Measurements from ENCODE around the gene CLCN4.

CLCN4 gene

DNA sequence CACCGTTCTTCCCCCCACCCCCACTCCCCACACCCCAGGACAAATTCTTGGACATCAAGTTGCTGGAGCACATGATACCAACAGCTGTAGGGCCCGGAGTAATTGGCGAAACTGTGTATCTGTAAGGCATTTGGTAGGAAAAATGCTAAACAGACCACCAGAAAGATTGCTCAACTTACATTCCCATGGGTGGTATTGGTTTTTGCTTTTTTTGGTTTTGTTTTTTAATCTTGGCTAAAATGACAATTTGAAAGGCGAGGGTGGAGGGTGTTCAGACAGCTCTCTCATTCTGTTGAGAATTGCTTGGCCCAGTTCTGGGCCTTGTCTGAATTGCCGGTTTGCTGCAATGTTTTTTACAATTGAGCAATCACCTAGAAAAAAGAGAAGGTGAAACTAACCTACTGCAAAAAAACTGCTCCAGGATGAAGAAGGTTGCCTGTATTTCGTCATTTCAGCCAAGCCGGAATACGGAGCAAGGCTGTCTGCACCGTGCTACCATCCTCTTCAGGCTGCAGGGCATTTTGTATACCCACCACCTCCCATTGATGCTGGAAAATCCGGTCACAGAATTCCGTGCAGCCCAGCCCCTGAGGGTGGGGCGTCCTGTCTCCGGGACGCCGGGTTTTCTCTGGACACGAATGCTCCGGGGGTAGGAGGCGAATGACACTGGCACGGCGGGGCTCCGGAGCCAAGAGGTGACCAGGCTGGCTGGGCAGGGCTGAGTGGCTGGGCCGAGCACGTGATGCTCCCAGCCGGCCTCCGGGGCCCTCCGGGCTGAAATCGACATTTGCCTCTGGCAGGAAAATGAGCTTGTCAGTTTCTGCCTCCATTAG is at the start of gene CLCN4:
CLCN4 (plus strand) TSS at position 777 of the 833 bp plus-strand sequence. CDS start 28,058 bp downstream, outside the sequence.
- no peak for DNase-seq (ENCODE audit: low read depth)

DNA sequence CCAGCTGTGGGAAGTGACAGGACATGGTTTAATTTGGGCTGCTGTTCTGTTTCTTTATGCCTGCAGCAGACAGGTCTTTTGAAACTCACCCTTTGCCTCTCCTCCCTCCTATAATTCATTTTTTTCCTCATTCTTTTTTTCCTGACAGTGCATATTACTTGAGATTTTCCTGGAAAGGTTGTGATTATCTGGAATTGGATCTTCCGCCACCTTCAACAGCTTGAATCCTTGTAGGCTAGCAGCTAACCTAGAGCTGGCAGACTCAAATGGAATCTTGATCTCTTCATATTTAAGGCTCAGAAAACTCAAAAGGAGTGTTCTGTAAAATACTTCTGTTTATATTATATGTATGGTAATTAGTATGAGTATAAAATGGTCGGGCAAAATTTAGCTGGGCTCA is 49.3 kb upstream of the CLCN4 start:
- DNase-seq (ENCODE audit: low read depth): no peak

- DNase-seq (ENCODE audit: low read depth): no peak
Measured at GRCh38 chrX:10108288-10108687, 48.5 kb upstream of the CLCN4 start.

GRCh38 chrX:10109695-10110094 is 47.1 kb upstream of the CLCN4 start:
- no peak for DNase-seq (ENCODE audit: low read depth)

DNA sequence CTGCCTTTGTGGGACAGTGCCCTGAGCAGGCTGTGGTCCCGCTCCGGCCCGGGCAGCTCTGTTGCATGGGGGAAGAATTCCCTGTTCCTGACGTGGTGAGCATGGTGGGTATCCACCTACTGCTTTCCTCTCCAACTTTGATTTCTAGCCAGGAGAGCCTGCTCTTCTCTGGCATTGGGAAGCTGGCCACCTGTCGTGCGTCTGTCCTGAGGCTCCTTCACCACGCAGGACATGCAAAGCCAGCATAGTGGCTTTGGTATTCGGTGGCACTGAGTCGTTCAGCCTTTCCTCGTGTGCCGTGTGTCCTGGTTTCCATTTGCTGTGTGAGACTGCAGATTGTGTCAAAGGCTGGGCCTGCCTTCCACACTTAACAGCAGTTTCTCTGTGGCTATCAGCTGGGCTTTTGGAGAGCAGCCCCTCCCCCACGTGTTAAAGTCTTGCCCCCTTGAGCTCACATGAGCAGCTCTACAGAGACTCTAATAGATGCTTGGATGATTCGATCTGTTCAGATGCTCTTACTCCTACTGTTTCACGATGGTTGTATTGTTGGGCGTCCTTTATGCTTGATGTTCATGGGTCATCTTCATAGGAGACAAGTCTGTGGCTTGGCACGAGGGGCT is 46.3 kb upstream of the CLCN4 start:
- DNase-seq (ENCODE audit: low read depth): no peak

GRCh38 chrX:10110984-10111363 is 45.8 kb upstream of the CLCN4 start:
- DNase-seq (ENCODE audit: low read depth): peak; percentile 21

DNA sequence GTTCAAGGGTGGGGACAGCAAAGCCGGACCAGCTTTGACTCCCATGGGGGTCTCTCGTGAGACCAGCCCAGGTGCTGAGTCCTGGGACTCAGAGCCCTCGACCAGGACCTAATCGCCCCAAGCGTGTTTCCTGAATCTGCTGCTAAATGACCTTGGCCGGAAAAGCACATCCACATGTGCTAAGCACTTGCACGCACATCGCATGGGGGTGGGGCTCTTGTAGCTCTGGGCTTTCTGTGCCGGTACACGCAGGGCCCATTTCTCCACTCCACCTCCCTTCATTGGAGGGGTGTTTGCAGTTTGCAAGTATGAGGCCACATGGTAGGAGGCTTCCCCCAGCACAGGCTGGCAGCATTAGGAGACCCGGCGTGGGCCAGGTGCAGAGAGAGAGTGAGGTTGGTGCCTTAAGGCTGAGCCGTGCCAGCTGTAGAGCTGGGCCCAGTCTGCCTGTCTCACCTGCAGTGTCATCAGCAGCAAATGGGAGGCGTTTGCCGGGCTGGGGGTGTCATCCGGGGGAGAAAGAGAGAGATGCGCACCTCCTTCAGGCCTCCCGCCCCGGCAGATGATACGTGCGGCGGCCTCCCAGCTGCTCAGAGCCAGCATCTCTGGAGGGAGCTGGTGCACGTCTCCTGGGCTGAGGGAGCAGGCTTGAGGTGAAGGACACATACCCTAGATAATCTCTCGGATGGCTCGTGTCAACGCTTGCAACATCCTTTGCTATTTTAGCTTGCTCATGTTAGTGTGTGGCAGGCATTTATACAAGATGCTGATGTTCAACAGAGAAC is 45.2 kb upstream of the CLCN4 start:
- DNase-seq (ENCODE audit: low read depth): peak; percentile 21

DNA sequence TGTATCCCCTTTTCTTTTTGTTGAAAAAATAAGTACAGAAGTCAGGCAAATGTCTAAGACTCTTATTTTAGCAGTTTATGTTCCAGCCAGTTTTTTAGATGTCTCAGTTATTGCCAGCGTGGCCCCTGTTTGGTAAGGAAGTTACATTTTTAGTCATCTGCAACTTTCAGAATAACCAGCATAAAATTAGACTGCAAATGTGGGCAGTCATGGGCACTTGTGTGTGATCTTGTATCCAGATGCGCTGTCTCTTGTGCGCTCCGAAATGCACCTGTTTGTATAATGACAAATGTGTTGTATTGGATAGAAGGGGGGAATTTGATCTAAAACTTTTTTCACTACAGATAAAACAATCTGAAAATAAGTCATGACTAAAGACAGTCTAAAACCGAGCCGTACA is 44.3 kb upstream of the CLCN4 start:
- DNase-seq (ENCODE audit: low read depth): no peak

DNA sequence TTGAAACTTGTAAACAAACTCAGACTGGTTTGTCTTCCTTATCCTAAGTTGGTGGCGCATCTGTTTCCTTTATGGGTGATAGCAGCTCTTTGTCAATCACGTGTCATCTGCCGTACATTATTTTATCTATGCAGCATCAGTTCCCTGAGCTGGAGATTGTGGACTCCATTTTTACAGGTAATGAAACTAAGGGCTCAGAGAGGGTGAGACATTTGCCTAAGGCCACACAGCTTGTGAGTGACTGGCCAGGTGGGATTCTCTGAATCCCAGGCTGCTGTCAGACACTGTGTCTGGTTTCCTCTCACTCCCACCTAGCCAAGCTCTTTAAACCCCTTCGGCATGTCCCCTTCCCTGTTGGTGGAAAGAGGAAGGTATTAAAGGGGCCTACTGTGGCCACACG is 41.7 kb upstream of the CLCN4 start:
- DNase-seq (ENCODE audit: low read depth): no peak

DNA sequence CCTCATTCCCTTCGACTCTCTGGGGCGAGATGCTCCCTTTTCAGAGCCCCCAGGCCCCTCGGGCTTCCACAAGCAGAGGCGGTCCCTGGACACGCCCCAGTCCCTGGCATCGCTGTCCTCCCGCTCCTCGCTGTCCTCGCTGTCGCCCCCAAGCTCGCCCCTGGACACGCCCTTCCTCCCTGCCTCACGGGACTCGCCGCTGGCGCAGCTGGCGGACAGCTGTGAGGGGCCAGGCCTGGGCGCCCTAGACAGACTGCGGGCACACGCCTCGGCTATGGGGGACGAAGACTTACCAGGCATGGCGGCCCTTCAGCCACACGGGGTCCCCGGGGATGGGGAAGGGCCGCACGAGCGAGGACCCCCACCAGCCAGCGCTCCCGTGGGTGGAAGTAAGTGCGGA is 39.5 kb upstream of the CLCN4 start:
- DNase-seq (ENCODE audit: low read depth): no peak

GRCh38 chrX:10117864-10118377 is 38.9 kb upstream of the CLCN4 start:
- DNase-seq (ENCODE audit: low read depth): no peak

- no peak for DNase-seq (ENCODE audit: low read depth)
Measured at GRCh38 chrX:10118530-10118929, 38.2 kb upstream of the CLCN4 start.

DNA sequence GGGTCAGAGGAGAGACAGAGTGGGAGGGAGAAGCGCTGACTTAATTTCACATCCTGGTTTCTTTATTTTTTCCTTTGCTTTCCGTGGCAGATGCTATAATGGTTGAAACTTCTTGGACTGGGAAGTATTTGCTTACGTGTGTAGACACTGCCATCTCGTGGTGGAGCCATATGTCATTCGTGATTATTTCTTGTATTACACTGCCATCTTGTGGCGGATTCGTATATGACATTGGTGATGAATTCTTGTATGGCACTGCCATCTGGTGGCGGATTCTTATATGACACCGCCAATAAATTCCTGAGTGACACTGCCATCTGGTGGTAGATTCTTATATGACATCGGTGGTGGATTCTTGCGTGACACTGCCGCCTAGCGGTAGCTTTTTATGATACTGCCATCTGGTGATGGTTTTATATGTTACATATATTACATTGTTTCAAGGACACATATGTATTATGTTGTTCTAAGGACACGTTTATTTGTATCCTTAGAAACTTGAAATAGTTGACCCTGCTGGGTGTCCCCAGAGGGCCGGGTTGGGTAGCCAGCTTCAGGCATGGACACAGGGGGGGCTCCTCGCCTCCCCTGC is 37.3 kb upstream of the CLCN4 start:
- peak; percentile 63 for DNase-seq (ENCODE audit: low read depth)

DNA sequence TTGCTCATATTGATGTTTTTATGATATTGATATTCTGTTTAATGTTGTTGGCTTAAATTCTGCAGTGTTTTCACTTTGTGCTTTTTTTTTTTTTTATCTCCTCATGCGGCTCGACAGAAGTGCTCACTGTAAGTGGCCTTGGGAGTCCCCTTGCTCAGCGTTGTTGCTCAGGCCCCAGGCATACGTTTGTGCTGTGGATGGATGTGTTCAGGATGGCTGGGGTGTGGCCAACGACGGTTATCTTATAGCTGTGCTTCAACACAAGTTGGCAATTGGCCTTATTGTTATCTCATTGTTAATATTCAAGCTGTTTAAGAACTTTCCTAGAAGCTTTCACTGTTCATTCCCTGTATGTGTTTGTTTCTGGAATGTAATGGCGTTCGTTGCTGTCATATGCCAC is 36.4 kb upstream of the CLCN4 start:
- no peak for DNase-seq (ENCODE audit: low read depth)

- no peak for DNase-seq (ENCODE audit: low read depth)
Measured at GRCh38 chrX:10120828-10121227, 35.9 kb upstream of the CLCN4 start.

GRCh38 chrX:10121787-10122186 is 35.0 kb upstream of the CLCN4 start:
- DNase-seq (ENCODE audit: low read depth): no peak

GRCh38 chrX:10124506-10125247 is 32.1 kb upstream of the CLCN4 start:
- no peak for DNase-seq (ENCODE audit: low read depth)

GRCh38 chrX:10125248-10125615 is 31.5 kb upstream of the CLCN4 start:
- no peak for DNase-seq (ENCODE audit: low read depth)

- DNase-seq (ENCODE audit: low read depth): no peak
Measured at GRCh38 chrX:10126044-10126443, 30.7 kb upstream of the CLCN4 start.

- DNase-seq (ENCODE audit: low read depth): no peak
Measured at GRCh38 chrX:10126834-10127233, 29.9 kb upstream of the CLCN4 start.

- DNase-seq (ENCODE audit: low read depth): no peak
Measured at GRCh38 chrX:10128386-10128785, 28.4 kb upstream of the CLCN4 start.

DNA sequence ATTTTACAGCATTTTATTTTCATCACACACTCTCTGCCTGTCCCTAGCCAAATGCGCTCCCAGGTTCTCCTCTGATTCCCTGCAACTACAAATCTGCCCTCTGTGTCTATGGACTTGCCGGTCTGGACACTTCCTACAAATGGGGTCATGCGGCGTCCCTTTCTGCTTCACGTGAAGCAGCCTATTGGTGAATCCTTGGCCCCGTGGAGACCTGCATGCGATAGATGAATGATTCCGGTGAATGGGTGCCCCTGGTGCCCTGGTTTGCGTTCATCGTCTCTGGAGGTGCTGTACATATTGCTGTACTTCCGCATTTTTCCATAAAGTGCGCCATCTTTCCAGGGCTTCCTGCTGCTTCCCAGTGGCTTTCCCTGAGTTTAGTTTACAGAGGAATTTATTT is 27.5 kb upstream of the CLCN4 start:
- DNase-seq (ENCODE audit: low read depth): no peak

Measured in stimulated activated CD8-positive, alpha-beta memory T cell treated with anti-CD3 and anti-CD28 coated beads, Interleukin-12 subunit alpha, Interleukin-12 subunit beta, amount 100 ng/mL, for 1 hour (primary cell).